Loucy (cell line): ENCODE results near the gene CAMK1D.

ENCODE experiments used
- CTCF ChIP-seq: fragments of 200-600 bp; sonication (generic); conservative IDR thresholded peaks from 2 replicates; pipeline ENCODE4 v1.5.1; 2014; ENCODE audit warnings: mild to moderate bottlenecking, antibody characterized with exemption, low read length
- EZH2phosphoT487 ChIP-seq: fragments of 200-600 bp; IDR thresholded peaks from 2 replicates; pipeline ENCODE4 v1.6.1; 2018; ENCODE audit warnings: antibody characterized with exemption, mild to moderate bottlenecking, moderate library complexity, borderline replicate concordance

- TF ChIP-seq CTCF: no peak
- TF ChIP-seq EZH2phosphoT487: no peak
These were observed 497.4 kb downstream of the CAMK1D start for GRCh38 chr10:12846718-12847117.
